H9 (cell line): ENCODE measurements around the gene BAG5. TPM values are rescaled to one million over a fixed set of nuclear protein-coding genes. Genes with fewer than 3 reads are reported as not detected.

Experiments used
- DNase-seq: peaks from one replicate; pipeline ENCODE4 v3.0.0-alpha.2; 2017
- H2AFZ ChIP-seq: one replicate; pipeline ENCODE4 v1.6.1; 2013; ENCODE audit warnings: mild to moderate bottlenecking, low read length, control low read depth, moderate library complexity
- H2AK5ac ChIP-seq: 2 replicates; pipeline ENCODE4 v1.6.1; 2013; ENCODE audit warnings: low read length, control low read depth, mixed read lengths; ENCODE audit not compliant: insufficient read length
- H2BK120ac ChIP-seq: one replicate; pipeline ENCODE4 v1.6.1; 2013; ENCODE audit warnings: low read depth, mild to moderate bottlenecking, low read length, control low read depth, inconsistent platforms; ENCODE audit not compliant: poor library complexity, severe bottlenecking
- H2BK12ac ChIP-seq: 2 replicates; pipeline ENCODE4 v1.6.1; 2013; ENCODE audit warnings: low read length, control low read depth, mixed read lengths, low read depth; ENCODE audit not compliant: insufficient read length
- H2BK15ac ChIP-seq: 2 replicates; pipeline ENCODE4 v1.6.1; 2013; ENCODE audit warnings: low read depth, low read length, control low read depth
- H2BK20ac ChIP-seq: one replicate; pipeline ENCODE4 v1.6.1; 2013; ENCODE audit warnings: low read depth, mild to moderate bottlenecking, low read length, control low read depth, inconsistent platforms; ENCODE audit not compliant: poor library complexity, severe bottlenecking
- H2BK5ac ChIP-seq: 2 replicates; pipeline ENCODE4 v1.6.1; 2013; ENCODE audit warnings: low read length, control low read depth, mixed read lengths; ENCODE audit not compliant: insufficient read length
- H3K14ac ChIP-seq: 2 replicates; pipeline ENCODE4 v1.6.1; 2013; ENCODE audit warnings: low read length, control low read depth; ENCODE audit not compliant: insufficient read depth
- H3K18ac ChIP-seq: 2 replicates; pipeline ENCODE4 v1.6.1; 2013; ENCODE audit warnings: low read depth, mild to moderate bottlenecking, mixed read lengths, low read length, control low read depth; ENCODE audit not compliant: insufficient read length
- H3K23ac ChIP-seq: 2 replicates; pipeline ENCODE4 v1.6.1; 2013; ENCODE audit warnings: low read length, control low read depth, mixed read lengths, low read depth; ENCODE audit not compliant: insufficient read length
- H3K23me2 ChIP-seq: 2 replicates; pipeline ENCODE4 v1.6.1; 2013; ENCODE audit warnings: low read depth, mild to moderate bottlenecking, mixed read lengths, low read length, control low read depth; ENCODE audit not compliant: insufficient read length, poor library complexity, severe bottlenecking
- H3K27ac ChIP-seq: 2 replicates; pipeline ENCODE4 v1.5.1; 2013; ENCODE audit warnings: low read length, control low read depth, mixed read lengths, low read depth; ENCODE audit not compliant: insufficient read length
- H3K27me3 ChIP-seq: 2 replicates; pipeline ENCODE4 v1.6.1; 2013; ENCODE audit warnings: low read length, control low read depth, inconsistent platforms; ENCODE audit not compliant: insufficient read depth
- H3K4ac ChIP-seq: 2 replicates; pipeline ENCODE4 v1.6.1; 2013; ENCODE audit warnings: low read depth, mild to moderate bottlenecking, control low read depth, inconsistent platforms, low read length, moderate library complexity
- H3K4me1 ChIP-seq: 2 replicates; pipeline ENCODE4 v1.6.1; 2013; ENCODE audit warnings: low read length, control low read depth, inconsistent platforms; ENCODE audit not compliant: insufficient read depth
- H3K4me2 ChIP-seq: 2 replicates; pipeline ENCODE4 v1.6.1; 2013; ENCODE audit warnings: low read length, control low read depth, mixed read lengths; ENCODE audit not compliant: insufficient read length, insufficient read depth
- H3K56ac ChIP-seq: 2 replicates; pipeline ENCODE4 v1.6.1; 2013; ENCODE audit warnings: low read depth, mild to moderate bottlenecking, mixed read lengths, low read length, control low read depth; ENCODE audit not compliant: insufficient read length
- H3K79me1 ChIP-seq: 2 replicates; pipeline ENCODE4 v1.6.1; 2013; ENCODE audit warnings: low read depth, mild to moderate bottlenecking, moderate library complexity, low read length, control low read depth, inconsistent platforms; ENCODE audit not compliant: insufficient read depth, poor library complexity, severe bottlenecking
- H3K79me2 ChIP-seq: 2 replicates; pipeline ENCODE4 v1.6.1; 2013; ENCODE audit warnings: low read length, control low read depth, inconsistent platforms; ENCODE audit not compliant: insufficient read depth
- H3K9ac ChIP-seq: 2 replicates; pipeline ENCODE4 v1.6.1; 2013; ENCODE audit warnings: low read length, control low read depth, mixed read lengths; ENCODE audit not compliant: insufficient read length; ENCODE audit errors: extremely low read depth
- H3K9me3 ChIP-seq: one replicate; pipeline ENCODE4 v1.6.1; 2013; ENCODE audit warnings: low read depth, low read length, inconsistent platforms; ENCODE audit not compliant: control insufficient read depth
- H3T11ph ChIP-seq: one replicate; pipeline ENCODE4 v1.6.1; 2013; ENCODE audit warnings: mild to moderate bottlenecking, low read length, control low read depth, inconsistent platforms
- H4K20me1 ChIP-seq: one replicate; pipeline ENCODE4 v1.6.1; 2013; ENCODE audit not compliant: control insufficient read depth, insufficient read length, insufficient read depth
- H4K5ac ChIP-seq: 2 replicates; pipeline ENCODE4 v1.6.1; 2013; ENCODE audit warnings: low read depth, mild to moderate bottlenecking, mixed read lengths, low read length, control low read depth; ENCODE audit not compliant: insufficient read length
- H4K8ac ChIP-seq: replicated peaks from 2 replicates; pipeline ENCODE4 v1.6.1; 2013; ENCODE audit warnings: low read length, control low read depth, mixed read lengths, low read depth; ENCODE audit not compliant: insufficient read length
- H4K91ac ChIP-seq: 2 replicates; pipeline ENCODE4 v1.6.1; 2013; ENCODE audit warnings: low read depth, mild to moderate bottlenecking, moderate library complexity, mixed read lengths, low read length, control low read depth; ENCODE audit not compliant: insufficient read length
- H3K27ac Mint-ChIP-seq, 3 experiments: 2 replicates in 2 of 3; 3 replicates in 1 of 3; pipeline ENCODE4 v1.8.0; 2020 to 2021; ENCODE audit warnings: mixed read lengths in 3 of 3, mild to moderate bottlenecking in 1 of 3, moderate library complexity in 1 of 3
- H3K27me3 Mint-ChIP-seq: 2 replicates; pipeline ENCODE4 v1.8.0; 2021; ENCODE audit warnings: low read depth, mild to moderate bottlenecking, moderate library complexity, mixed read lengths
- H3K36me3 Mint-ChIP-seq, 3 experiments: 2 replicates in 2 of 3; 3 replicates in 1 of 3; pipeline ENCODE4 v1.8.0; 2020 to 2021; ENCODE audit warnings: low read depth in 3 of 3, mixed read lengths in 3 of 3; ENCODE audit not compliant: insufficient read depth in 1 of 3
- H3K4me1 Mint-ChIP-seq, 2 experiments: 2 replicates each; pipeline ENCODE4 v1.8.0; 2020; ENCODE audit warnings: mixed read lengths in 2 of 2
- H3K4me3 Mint-ChIP-seq, 2 experiments: 2 replicates in 1 of 2; 3 replicates in 1 of 2; pipeline ENCODE4 v1.8.0; 2020 to 2021; ENCODE audit warnings: mild to moderate bottlenecking in 2 of 2, mixed read lengths in 2 of 2, moderate library complexity in 1 of 2
- H3K9me3 Mint-ChIP-seq, 2 experiments: 2 replicates in 1 of 2; 3 replicates in 1 of 2; pipeline ENCODE4 v1.8.0; 2020; ENCODE audit warnings: mild to moderate bottlenecking in 2 of 2, mixed read lengths in 2 of 2, moderate library complexity in 1 of 2
- CTCF ChIP-seq: fragments of 200-600 bp; sonication (generic); conservative IDR thresholded peaks from 3 replicates; pipeline ENCODE4 v1.8.0; 2021; ENCODE audit warnings: antibody characterized with exemption, mild to moderate bottlenecking
- WGBS: extraction: QIAGEN DNeasy Blood & Tissue Kit; methylation state at CpG from one replicate; pipeline ENCODE4 v1.1.7; 2013; ENCODE audit warnings: missing lambda C conversion rate, low lambda C conversion rate, mixed read lengths; ENCODE audit not compliant: insufficient read length; ENCODE audit errors: extremely low coverage; 5-methylcytosine and 5-hydroxymethylcytosine counted together
- total RNA-seq: library from RNA; stranded (reverse); gene quantifications from 2 replicates; pipeline ENCODE4 v1.2.1, GENCODE V29; 2021

BAG5 gene
- total RNA-seq, 1 experiment from 2014 or later, result 38.0 TPM

GRCh38 chr14:103568952-103569351 lies 6.5 kb upstream of the BAG5 start:
- Mint-ChIP-seq H3K4me1 (peaks cover 11 to 14% of the 10 kb centered on the region in 2 experiments), H3K27ac (no peak overlapping the region; a peak in 1 of 7 replicates), H3K4me3 (no peak overlapping the region), H3K27me3 (no peaks in the 10 kb centered on the region), H3K36me3 (peaks cover 0 to 18% (median 8%) of the 10 kb centered on the region in 3 experiments; a peak in 5 of 7 replicates), H3K9me3 (no peaks in the 10 kb centered on the region)
- no peak overlapping the region for H3K14ac ChIP-seq
- H3K4ac ChIP-seq, result no peak overlapping the region
- no peak overlapping the region for H4K8ac ChIP-seq
- no peak overlapping the region for H3K18ac ChIP-seq
- H4K91ac ChIP-seq, result no peak overlapping the region
- H3K56ac ChIP-seq, result no peak overlapping the region
- H3K79me1 ChIP-seq, result peaks cover 3% of the 10 kb centered on the region
- no peaks in the 10 kb centered on the region for H3K23me2 ChIP-seq
- no peak overlapping the region for H2BK15ac ChIP-seq
- no peaks in the 10 kb centered on the region for H3K4me1 ChIP-seq
- H2BK12ac ChIP-seq, result no peak overlapping the region
- peaks cover 11% of the 10 kb centered on the region; the same call in 1 of the 2 replicates for H3K79me2 ChIP-seq
- no peak overlapping the region for H2BK20ac ChIP-seq
- H2AFZ ChIP-seq, result no peak overlapping the region
- H3K23ac ChIP-seq, result no peak overlapping the region
- H4K20me1 ChIP-seq, result no peaks in the 10 kb centered on the region
- no peak for DNase-seq
- no peak overlapping the region for H3K27ac ChIP-seq
- no peak overlapping the region for H3K4me2 ChIP-seq
- no peak overlapping the region for H4K5ac ChIP-seq
- H3K9ac ChIP-seq, result no peak overlapping the region
- no peaks in the 10 kb centered on the region for H3K9me3 ChIP-seq
- no peak overlapping the region for H3T11ph ChIP-seq
- no peak overlapping the region for H2BK120ac ChIP-seq
- no peaks in the 10 kb centered on the region for H3K27me3 ChIP-seq
- TF ChIP-seq CTCF, result no peak
- WGBS, result no CpG with 5 or more reads among the region's 8 CpGs
- H2AK5ac ChIP-seq, result no peak overlapping the region
- no peak overlapping the region for H2BK5ac ChIP-seq
